Measurements from ENCODE around the gene ZNF490.

DNA sequence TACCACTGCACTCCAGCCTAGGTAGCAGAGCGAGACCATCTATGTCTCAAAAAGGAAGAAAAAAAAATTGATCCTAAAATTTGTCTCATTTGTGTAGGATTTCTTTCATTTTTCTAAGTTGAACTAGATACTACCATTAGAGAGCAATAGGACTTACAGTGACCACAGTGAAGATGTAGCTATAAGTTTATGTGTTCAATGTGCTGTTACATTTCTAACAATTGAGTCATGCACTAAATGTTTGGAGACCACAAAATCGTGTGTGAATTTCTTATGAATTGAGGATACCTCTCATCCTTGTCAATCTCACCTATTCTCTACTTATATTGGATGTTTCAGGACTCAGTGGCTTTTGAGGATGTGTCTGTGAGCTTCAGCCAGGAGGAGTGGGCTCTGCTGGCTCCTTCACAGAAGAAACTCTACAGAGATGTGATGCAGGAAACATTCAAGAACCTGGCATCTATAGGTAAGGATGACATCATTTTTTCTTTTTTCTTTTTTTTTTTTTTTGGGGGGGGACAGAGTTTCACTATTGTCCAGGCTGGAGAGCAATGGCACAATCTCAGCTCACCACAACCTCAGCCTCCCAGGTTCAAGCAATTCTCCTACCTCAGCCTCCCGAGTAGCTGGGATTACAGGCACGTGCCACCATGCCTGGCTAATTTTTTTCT is 12.9 kb upstream of the ZNF490 start:
- TF ChIP-seq, protein P1, sequence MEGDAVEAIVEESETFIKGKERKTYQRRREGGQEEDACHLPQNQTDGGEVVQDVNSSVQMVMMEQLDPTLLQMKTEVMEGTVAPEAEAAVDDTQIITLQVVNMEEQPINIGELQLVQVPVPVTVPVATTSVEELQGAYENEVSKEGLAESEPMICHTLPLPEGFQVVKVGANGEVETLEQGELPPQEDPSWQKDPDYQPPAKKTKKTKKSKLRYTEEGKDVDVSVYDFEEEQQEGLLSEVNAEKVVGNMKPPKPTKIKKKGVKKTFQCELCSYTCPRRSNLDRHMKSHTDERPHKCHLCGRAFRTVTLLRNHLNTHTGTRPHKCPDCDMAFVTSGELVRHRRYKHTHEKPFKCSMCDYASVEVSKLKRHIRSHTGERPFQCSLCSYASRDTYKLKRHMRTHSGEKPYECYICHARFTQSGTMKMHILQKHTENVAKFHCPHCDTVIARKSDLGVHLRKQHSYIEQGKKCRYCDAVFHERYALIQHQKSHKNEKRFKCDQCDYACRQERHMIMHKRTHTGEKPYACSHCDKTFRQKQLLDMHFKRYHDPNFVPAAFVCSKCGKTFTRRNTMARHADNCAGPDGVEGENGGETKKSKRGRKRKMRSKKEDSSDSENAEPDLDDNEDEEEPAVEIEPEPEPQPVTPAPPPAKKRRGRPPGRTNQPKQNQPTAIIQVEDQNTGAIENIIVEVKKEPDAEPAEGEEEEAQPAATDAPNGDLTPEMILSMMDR (IDR thresholded peaks at IDR 0.05) = no peak
- TF ChIP-seq POLR2AphosphoS5 (IDR thresholded peaks at IDR 0.05) (no peak), EP300 (IDR thresholded peaks at IDR 0.05) (no peak), POLR2A (IDR thresholded peaks at IDR 0.05) (no peak)

All from stomach (tissue), 4 donors.